ENCODE measurements around the gene MARK2.

GRCh38 chr11:63829823-63830489 lies 9.0 kb upstream of the MARK2 start:
- no peak for TF ChIP-seq POLR2A (IDR thresholded peaks at IDR 0.05)
- TF ChIP-seq, protein P1, sequence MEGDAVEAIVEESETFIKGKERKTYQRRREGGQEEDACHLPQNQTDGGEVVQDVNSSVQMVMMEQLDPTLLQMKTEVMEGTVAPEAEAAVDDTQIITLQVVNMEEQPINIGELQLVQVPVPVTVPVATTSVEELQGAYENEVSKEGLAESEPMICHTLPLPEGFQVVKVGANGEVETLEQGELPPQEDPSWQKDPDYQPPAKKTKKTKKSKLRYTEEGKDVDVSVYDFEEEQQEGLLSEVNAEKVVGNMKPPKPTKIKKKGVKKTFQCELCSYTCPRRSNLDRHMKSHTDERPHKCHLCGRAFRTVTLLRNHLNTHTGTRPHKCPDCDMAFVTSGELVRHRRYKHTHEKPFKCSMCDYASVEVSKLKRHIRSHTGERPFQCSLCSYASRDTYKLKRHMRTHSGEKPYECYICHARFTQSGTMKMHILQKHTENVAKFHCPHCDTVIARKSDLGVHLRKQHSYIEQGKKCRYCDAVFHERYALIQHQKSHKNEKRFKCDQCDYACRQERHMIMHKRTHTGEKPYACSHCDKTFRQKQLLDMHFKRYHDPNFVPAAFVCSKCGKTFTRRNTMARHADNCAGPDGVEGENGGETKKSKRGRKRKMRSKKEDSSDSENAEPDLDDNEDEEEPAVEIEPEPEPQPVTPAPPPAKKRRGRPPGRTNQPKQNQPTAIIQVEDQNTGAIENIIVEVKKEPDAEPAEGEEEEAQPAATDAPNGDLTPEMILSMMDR (IDR thresholded peaks at IDR 0.05) = no peak

All from esophagus squamous epithelium (tissue), 4 donors.